K562 (cell line): ENCODE data around the gene BAD. TPM values are rescaled to one million over a fixed set of nuclear protein-coding genes. Genes with fewer than 3 reads are reported as not detected.

Experiments used
- DNMT1 ChIP-seq: fragments of 450-650 bp; IDR thresholded peaks from 2 replicates; pipeline ENCODE4 v1.6.1; 2016; ENCODE audit warnings: antibody characterized with exemption, mild to moderate bottlenecking
- NCOA1 ChIP-seq: fragments of 450-650 bp; IDR thresholded peaks from 2 replicates; pipeline ENCODE4 v1.6.1; 2016; ENCODE audit warnings: low read depth
- SOX6 ChIP-seq: fragments of 450-650 bp; IDR thresholded peaks from 2 replicates; pipeline ENCODE4 v1.6.1; 2014; ENCODE audit warnings: mild to moderate bottlenecking
- SREBF1 ChIP-seq: fragments of 150-350 bp; IDR thresholded peaks from 2 replicates; pipeline ENCODE4 v1.6.1; 2014; ENCODE audit warnings: antibody characterized with exemption, low read depth, low read length, borderline replicate concordance
- XRCC3 ChIP-seq: fragments of 450-650 bp; IDR thresholded peaks from 2 replicates; pipeline ENCODE4 v1.6.1; 2017; ENCODE audit warnings: mild to moderate bottlenecking, moderate library complexity
- ZFP30 ChIP-seq: fragments of 250-450 bp; sonication (Bioruptor Pico); IDR thresholded peaks from 2 replicates; pipeline ENCODE4 v1.8.0; 2022; ENCODE audit warnings: moderate library complexity, mild to moderate bottlenecking, inconsistent platforms, borderline replicate concordance
- ZNF324 ChIP-seq: fragments of 250-450 bp; sonication (Bioruptor Pico); IDR thresholded peaks from 2 replicates; pipeline ENCODE4 v1.4.0; 2020; ENCODE audit warnings: mild to moderate bottlenecking
- ZNF764 ChIP-seq: fragments of 250-450 bp; sonication (Bioruptor Pico); IDR thresholded peaks from 2 replicates; pipeline ENCODE4 v1.4.0; 2020; ENCODE audit warnings: low read depth, mild to moderate bottlenecking, moderate library complexity
- ZZZ3 ChIP-seq: fragments of 450-650 bp; IDR thresholded peaks from 2 replicates; pipeline ENCODE4 v1.6.1; 2016; ENCODE audit warnings: antibody characterized with exemption, mild to moderate bottlenecking, moderate library complexity
- polyA plus RNA-seq, 8 experiments: library from polyadenylated mRNA; depleted of rRNA in 4 of 8; stranded (reverse) in 5 of 8; unstranded in 3 of 8; fragments of >200 nt; fragmentation: Nextera tagmentation in 2 of 8; fragmentation: Illumina TruSeq in 1 of 8; extraction: Ambion mirVana in 2 of 8; extraction: Trizol in 1 of 8; gene quantifications; 2 replicates each; pipeline versions ENCODE4 v1.2.1 to v1.2.3, GENCODE V29; 2011 to 2014; ENCODE audit warnings: inconsistent platforms in 1 of 8, missing spikeins in 1 of 8
- total RNA-seq, 7 experiments: library from RNA; depleted of rRNA in 6 of 7; stranded (reverse); fragments of >200 nt in 6 of 7; fragmentation: Illumina TruSeq in 2 of 7; extraction: Trizol in 2 of 7; gene quantifications; 2 replicates each; pipeline versions ENCODE4 v1.2.1 to v1.2.3, GENCODE V29; 2011 to 2021; ENCODE audit warnings: low replicate concordance in 1 of 7
- TF ChIP-seq, protein P1 (sequence below): fragments of 250-450 bp; sonication (Bioruptor Pico); IDR thresholded peaks from 2 replicates; pipeline ENCODE4 v1.5.0; 2020; ENCODE audit warnings: mild to moderate bottlenecking, borderline replicate concordance
- TF ChIP-seq, protein P2 (sequence below): fragments of 250-450 bp; sonication (Bioruptor Pico); IDR thresholded peaks from 2 replicates; pipeline ENCODE4 v1.8.0; 2021; ENCODE audit warnings: mild to moderate bottlenecking, moderate library complexity
- TF ChIP-seq, protein P3 (sequence below): fragments of 450-650 bp; IDR thresholded peaks from 2 replicates; pipeline ENCODE4 v1.6.1; 2016; ENCODE audit warnings: mild to moderate bottlenecking, moderate library complexity

BAD gene
- total and polyA plus RNA-seq, 9 of the 15 experiments (the other 6 are each of a cell fraction or from before 2014, with no cell fraction given), result 0.61 to 45.6 (median 11.8) TPM

DNA sequence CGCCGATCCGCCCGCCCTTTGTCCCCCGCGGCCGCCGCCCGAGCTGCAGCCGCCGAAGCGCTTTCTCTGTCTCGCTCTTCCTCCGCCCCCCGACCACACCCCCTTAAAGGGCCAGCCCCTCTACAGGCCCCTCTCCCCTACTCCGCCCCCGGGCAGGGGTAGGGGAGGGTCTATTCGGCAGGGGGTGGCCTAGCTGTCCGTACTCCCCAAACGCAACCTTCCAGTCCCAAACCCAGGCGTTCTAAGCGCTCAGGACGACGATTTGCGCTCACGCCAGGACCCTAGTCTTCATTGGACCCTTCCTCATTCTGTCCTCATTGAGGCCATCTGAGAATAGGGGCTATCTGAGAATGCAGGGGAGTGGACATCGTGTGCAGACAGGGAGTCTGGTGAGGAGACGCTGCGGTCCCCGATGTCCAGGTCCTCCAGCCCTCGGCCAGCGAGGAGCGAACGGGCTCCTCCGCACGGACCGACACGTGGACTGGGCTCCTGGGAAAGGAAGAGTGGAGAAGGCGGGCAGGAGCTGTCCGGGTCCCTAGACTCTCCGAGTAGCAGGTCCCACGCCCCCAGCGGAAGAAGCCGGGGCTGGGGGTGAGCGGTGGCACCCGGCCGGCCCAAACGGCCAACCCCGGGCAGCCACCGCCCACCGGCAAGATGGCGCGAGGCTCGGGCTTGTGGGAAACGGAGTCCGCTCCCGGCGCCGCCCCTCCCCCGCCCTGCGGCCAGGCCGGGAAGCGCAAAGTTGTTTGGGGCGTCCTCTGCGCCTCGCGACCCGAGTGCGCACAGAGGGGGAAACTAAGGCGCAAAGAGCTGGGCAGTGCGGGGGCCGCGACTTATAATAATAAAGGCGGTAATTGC, 37.4 kb downstream of the BAD start, which contains the start of gene PPP1R14B (continued):
- TF ChIP-seq, protein P1, sequence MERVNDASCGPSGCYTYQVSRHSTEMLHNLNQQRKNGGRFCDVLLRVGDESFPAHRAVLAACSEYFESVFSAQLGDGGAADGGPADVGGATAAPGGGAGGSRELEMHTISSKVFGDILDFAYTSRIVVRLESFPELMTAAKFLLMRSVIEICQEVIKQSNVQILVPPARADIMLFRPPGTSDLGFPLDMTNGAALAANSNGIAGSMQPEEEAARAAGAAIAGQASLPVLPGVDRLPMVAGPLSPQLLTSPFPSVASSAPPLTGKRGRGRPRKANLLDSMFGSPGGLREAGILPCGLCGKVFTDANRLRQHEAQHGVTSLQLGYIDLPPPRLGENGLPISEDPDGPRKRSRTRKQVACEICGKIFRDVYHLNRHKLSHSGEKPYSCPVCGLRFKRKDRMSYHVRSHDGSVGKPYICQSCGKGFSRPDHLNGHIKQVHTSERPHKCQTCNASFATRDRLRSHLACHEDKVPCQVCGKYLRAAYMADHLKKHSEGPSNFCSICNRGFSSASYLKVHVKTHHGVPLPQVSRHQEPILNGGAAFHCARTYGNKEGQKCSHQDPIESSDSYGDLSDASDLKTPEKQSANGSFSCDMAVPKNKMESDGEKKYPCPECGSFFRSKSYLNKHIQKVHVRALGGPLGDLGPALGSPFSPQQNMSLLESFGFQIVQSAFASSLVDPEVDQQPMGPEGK (CRISPR knock-in tag), result no peak
- no peak for TF ChIP-seq SREBF1
- peak; percentile 58; the same call in 1 of the 2 replicates for TF ChIP-seq NCOA1
- TF ChIP-seq, protein P2, sequence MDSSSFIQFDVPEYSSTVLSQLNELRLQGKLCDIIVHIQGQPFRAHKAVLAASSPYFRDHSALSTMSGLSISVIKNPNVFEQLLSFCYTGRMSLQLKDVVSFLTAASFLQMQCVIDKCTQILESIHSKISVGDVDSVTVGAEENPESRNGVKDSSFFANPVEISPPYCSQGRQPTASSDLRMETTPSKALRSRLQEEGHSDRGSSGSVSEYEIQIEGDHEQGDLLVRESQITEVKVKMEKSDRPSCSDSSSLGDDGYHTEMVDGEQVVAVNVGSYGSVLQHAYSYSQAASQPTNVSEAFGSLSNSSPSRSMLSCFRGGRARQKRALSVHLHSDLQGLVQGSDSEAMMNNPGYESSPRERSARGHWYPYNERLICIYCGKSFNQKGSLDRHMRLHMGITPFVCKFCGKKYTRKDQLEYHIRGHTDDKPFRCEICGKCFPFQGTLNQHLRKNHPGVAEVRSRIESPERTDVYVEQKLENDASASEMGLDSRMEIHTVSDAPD (CRISPR knock-in tag), result no peak
- TF ChIP-seq XRCC3, result no peak
- TF ChIP-seq ZNF324 (CRISPR knock-in tag), result no peak
- TF ChIP-seq ZZZ3, result no peak
- no peak for TF ChIP-seq DNMT1
- TF ChIP-seq, protein P3, sequence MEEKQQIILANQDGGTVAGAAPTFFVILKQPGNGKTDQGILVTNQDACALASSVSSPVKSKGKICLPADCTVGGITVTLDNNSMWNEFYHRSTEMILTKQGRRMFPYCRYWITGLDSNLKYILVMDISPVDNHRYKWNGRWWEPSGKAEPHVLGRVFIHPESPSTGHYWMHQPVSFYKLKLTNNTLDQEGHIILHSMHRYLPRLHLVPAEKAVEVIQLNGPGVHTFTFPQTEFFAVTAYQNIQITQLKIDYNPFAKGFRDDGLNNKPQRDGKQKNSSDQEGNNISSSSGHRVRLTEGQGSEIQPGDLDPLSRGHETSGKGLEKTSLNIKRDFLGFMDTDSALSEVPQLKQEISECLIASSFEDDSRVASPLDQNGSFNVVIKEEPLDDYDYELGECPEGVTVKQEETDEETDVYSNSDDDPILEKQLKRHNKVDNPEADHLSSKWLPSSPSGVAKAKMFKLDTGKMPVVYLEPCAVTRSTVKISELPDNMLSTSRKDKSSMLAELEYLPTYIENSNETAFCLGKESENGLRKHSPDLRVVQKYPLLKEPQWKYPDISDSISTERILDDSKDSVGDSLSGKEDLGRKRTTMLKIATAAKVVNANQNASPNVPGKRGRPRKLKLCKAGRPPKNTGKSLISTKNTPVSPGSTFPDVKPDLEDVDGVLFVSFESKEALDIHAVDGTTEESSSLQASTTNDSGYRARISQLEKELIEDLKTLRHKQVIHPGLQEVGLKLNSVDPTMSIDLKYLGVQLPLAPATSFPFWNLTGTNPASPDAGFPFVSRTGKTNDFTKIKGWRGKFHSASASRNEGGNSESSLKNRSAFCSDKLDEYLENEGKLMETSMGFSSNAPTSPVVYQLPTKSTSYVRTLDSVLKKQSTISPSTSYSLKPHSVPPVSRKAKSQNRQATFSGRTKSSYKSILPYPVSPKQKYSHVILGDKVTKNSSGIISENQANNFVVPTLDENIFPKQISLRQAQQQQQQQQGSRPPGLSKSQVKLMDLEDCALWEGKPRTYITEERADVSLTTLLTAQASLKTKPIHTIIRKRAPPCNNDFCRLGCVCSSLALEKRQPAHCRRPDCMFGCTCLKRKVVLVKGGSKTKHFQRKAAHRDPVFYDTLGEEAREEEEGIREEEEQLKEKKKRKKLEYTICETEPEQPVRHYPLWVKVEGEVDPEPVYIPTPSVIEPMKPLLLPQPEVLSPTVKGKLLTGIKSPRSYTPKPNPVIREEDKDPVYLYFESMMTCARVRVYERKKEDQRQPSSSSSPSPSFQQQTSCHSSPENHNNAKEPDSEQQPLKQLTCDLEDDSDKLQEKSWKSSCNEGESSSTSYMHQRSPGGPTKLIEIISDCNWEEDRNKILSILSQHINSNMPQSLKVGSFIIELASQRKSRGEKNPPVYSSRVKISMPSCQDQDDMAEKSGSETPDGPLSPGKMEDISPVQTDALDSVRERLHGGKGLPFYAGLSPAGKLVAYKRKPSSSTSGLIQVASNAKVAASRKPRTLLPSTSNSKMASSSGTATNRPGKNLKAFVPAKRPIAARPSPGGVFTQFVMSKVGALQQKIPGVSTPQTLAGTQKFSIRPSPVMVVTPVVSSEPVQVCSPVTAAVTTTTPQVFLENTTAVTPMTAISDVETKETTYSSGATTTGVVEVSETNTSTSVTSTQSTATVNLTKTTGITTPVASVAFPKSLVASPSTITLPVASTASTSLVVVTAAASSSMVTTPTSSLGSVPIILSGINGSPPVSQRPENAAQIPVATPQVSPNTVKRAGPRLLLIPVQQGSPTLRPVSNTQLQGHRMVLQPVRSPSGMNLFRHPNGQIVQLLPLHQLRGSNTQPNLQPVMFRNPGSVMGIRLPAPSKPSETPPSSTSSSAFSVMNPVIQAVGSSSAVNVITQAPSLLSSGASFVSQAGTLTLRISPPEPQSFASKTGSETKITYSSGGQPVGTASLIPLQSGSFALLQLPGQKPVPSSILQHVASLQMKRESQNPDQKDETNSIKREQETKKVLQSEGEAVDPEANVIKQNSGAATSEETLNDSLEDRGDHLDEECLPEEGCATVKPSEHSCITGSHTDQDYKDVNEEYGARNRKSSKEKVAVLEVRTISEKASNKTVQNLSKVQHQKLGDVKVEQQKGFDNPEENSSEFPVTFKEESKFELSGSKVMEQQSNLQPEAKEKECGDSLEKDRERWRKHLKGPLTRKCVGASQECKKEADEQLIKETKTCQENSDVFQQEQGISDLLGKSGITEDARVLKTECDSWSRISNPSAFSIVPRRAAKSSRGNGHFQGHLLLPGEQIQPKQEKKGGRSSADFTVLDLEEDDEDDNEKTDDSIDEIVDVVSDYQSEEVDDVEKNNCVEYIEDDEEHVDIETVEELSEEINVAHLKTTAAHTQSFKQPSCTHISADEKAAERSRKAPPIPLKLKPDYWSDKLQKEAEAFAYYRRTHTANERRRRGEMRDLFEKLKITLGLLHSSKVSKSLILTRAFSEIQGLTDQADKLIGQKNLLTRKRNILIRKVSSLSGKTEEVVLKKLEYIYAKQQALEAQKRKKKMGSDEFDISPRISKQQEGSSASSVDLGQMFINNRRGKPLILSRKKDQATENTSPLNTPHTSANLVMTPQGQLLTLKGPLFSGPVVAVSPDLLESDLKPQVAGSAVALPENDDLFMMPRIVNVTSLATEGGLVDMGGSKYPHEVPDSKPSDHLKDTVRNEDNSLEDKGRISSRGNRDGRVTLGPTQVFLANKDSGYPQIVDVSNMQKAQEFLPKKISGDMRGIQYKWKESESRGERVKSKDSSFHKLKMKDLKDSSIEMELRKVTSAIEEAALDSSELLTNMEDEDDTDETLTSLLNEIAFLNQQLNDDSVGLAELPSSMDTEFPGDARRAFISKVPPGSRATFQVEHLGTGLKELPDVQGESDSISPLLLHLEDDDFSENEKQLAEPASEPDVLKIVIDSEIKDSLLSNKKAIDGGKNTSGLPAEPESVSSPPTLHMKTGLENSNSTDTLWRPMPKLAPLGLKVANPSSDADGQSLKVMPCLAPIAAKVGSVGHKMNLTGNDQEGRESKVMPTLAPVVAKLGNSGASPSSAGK, result peak; percentile 95
- TF ChIP-seq SOX6, result 0 out of 2 replicates have a peak, but pooled peaks have one; percentile 8
- TF ChIP-seq ZFP30 (CRISPR knock-in tag), result no peak
- TF ChIP-seq ZNF764 (CRISPR knock-in tag), result no peak
